Activated T-cell treated with anti-CD3 and anti-CD28 coated beads, Interleukin-2, amount 50 U/mL, for 72 hours (primary cell): ENCODE data around the gene GET4. TPM values are rescaled to one million over a fixed set of nuclear protein-coding genes. Genes with fewer than 3 reads are reported as not detected.

Experiments used
- ATAC-seq, 2 donors: fragments of 150-1000 bp; cut with Tn5 transposase; replicated peaks in 1 of 2; 2 replicates each; pipeline ENCODE4 v1.10.0; 2021; ENCODE audit warnings: moderate library complexity in 2 of 2, mild to moderate bottlenecking in 1 of 2
- DNase-seq, 2 donors: peaks; one replicate each; pipeline ENCODE4 v3.0.0; 2021 to 2022; ENCODE audit warnings: mixed read lengths in 1 of 2
- H3K27ac Mint-ChIP-seq: one replicate; pipeline ENCODE4 v1.8.0; 2022; ENCODE audit warnings: mild to moderate bottlenecking, moderate library complexity, mixed read lengths
- H3K27me3 Mint-ChIP-seq: one replicate; pipeline ENCODE4 v1.8.0; 2022; ENCODE audit warnings: low read depth, mixed read lengths
- H3K36me3 Mint-ChIP-seq, 2 donors: one replicate each; pipeline ENCODE4 v1.8.0; 2022; ENCODE audit warnings: mixed read lengths in 2 of 2, mild to moderate bottlenecking in 1 of 2; ENCODE audit not compliant: insufficient read depth in 2 of 2
- H3K4me1 Mint-ChIP-seq: one replicate; pipeline ENCODE4 v1.8.0; 2022; ENCODE audit warnings: low read depth, mixed read lengths
- H3K4me3 Mint-ChIP-seq, 2 donors: one replicate each; pipeline ENCODE4 v1.8.0; 2022; ENCODE audit warnings: mild to moderate bottlenecking in 2 of 2, mixed read lengths in 2 of 2, moderate library complexity in 2 of 2
- H3K9me3 Mint-ChIP-seq, 2 donors: one replicate each; pipeline ENCODE4 v1.8.0; 2022; ENCODE audit warnings: mixed read lengths in 2 of 2
- total RNA-seq, 2 donors: library from RNA; stranded (reverse); gene quantifications; one replicate each; pipeline ENCODE4 v1.2.3, GENCODE V29; 2022

The GET4 gene
- total RNA-seq, 2 donors from 2014 or later, result 33.8 to 34.9 TPM

GRCh38 chr7:896346-897075, 20.2 kb downstream of the GET4 start:
- Mint-ChIP-seq H3K4me1 (no peaks in the 10 kb centered on the region), H3K27me3 (no peaks in the 10 kb centered on the region), H3K4me3 (no peak overlapping the region), H3K27ac (no peak overlapping the region), H3K36me3 (peaks cover 8 to 20% of the 10 kb centered on the region in 2 donors), H3K9me3 (peaks cover 0 to 2% of the 10 kb centered on the region in 2 donors)
- ATAC-seq, result no peak
- no peak for DNase-seq

DNA sequence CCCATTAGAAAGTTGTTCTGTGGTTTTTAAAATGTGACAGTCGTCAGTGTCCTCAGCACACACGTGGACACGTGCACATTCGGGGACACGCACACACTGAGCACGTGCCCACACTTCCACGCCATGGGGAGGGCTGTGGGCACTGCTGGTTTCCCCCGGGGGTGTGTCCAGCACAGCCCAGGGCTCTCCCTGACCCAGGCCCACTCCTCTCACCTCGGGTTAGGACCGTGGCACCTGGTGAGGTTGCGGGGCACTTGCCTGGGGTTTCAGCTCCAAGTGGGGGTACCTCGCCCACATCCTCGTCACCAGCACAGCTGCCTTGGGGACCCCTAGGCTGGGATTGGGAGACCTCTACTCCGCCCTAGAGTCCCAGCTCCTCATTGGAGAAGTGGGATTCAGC, 20.7 kb downstream of the GET4 start:
- peaks cover 0 to 2% of the 10 kb centered on the region in 2 donors for H3K9me3 Mint-ChIP-seq
- H3K27me3 Mint-ChIP-seq, result no peaks in the 10 kb centered on the region
- H3K36me3 Mint-ChIP-seq, result peaks cover 8 to 20% of the 10 kb centered on the region in 2 donors
- no peak overlapping the region for H3K27ac Mint-ChIP-seq
- H3K4me1 Mint-ChIP-seq, result no peaks in the 10 kb centered on the region
- no peak overlapping the region for H3K4me3 Mint-ChIP-seq
- DNase-seq (no peak), ATAC-seq (no peak)

DNA sequence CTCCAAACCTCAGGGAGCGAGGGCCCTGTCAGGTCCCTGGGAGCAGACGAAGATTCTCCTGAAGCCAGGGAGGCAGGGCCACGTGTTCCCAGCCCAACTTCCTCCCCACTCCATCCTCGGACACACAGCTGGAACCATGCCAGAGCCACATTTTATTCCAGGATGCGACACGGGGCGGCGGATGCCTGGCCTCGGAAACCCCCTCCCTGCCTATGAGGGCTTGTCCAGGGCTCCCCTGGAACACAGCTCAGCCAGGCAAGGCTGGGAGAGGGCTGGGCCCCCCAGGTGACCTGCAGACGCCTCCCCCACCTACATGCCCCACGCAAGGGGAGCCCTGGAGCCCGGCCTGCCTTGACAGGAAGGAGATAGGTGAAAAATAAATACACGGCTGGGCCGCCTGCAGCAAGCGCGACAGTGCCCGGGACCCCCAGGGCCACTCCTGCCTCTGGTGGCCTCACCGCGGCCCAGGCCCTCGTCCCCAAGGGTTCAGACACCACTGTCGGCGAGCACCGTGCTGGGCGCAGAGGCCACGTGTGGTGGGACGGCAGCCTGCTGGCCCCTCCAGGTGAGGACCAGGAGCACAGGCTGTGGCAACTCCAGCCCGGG, 21.5 kb downstream of the GET4 start:
- ATAC-seq (no peak), DNase-seq (no peak)
- Mint-ChIP-seq H3K27ac (no peak overlapping the region), H3K4me3 (no peak overlapping the region), H3K9me3 (no peaks in the 10 kb centered on the region), H3K36me3 (peaks cover 3 to 13% of the 10 kb centered on the region in 2 donors), H3K27me3 (no peaks in the 10 kb centered on the region), H3K4me1 (no peaks in the 10 kb centered on the region)

DNA sequence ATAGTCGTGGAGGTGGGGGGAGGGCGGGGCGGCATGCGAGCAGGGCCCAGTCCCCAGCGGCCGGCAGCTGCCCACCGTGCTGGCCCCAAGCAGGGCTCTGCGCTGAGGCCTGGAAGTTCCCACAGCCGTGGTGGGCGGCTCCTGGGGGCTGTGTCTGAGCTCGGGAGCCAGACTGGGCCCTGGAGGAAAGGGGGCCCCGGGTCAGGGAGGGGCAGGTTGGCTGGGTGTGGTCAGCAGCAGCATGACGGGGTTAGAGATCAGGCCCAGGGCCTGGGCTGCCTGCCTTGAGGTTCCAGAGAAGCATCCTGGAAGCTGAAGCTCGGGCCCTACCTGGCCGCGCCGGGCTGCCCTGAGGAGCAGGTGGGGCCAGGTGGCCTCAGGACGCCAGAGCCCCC, 22.1 kb downstream of the GET4 start:
- Mint-ChIP-seq H3K9me3 (no peaks in the 10 kb centered on the region), H3K27me3 (no peaks in the 10 kb centered on the region), H3K27ac (no peak overlapping the region), H3K4me1 (no peaks in the 10 kb centered on the region), H3K36me3 (peaks cover 1 to 12% of the 10 kb centered on the region in 2 donors), H3K4me3 (no peak overlapping the region)
- ATAC-seq (no peak), DNase-seq (no peak)

- H3K4me1 Mint-ChIP-seq, result no peaks in the 10 kb centered on the region
- ATAC-seq (no peak), DNase-seq (no peak)
- H3K27ac Mint-ChIP-seq, result no peak overlapping the region
- no peaks in the 10 kb centered on the region for H3K9me3 Mint-ChIP-seq
- peaks cover 0 to 10% of the 10 kb centered on the region in 2 donors for H3K36me3 Mint-ChIP-seq
- H3K4me3 Mint-ChIP-seq, result no peak overlapping the region
- H3K27me3 Mint-ChIP-seq, result no peaks in the 10 kb centered on the region
Observed at GRCh38 chr7:898855-899681, 22.7 kb downstream of the GET4 start.

DNA sequence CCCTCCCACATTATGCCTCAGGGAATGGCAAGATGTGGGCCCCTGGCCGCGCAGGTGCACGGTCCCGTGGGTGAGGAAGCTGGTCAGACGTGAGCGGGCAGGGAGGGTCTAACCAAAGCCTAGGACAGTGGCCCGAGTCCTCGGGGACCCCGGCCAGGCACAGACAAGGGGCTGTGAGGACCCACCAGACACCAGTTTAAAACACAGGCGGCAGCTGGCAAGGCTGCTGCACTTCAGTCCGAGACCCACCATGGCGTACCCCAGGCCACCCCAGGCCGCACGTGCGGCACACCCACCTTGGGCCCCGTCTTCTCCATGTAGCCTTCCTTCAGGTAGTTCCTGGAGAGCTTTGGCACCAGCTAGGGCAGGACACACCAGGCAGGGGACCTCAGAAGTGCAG, 23.5 kb downstream of the GET4 start:
- Mint-ChIP-seq H3K27me3 (no peaks in the 10 kb centered on the region), H3K9me3 (no peaks in the 10 kb centered on the region), H3K36me3 (peaks cover 0 to 9% of the 10 kb centered on the region in 2 donors), H3K27ac (no peak overlapping the region), H3K4me3 (no peak overlapping the region), H3K4me1 (no peaks in the 10 kb centered on the region)
- DNase-seq (no peak), ATAC-seq (no peak)

DNA sequence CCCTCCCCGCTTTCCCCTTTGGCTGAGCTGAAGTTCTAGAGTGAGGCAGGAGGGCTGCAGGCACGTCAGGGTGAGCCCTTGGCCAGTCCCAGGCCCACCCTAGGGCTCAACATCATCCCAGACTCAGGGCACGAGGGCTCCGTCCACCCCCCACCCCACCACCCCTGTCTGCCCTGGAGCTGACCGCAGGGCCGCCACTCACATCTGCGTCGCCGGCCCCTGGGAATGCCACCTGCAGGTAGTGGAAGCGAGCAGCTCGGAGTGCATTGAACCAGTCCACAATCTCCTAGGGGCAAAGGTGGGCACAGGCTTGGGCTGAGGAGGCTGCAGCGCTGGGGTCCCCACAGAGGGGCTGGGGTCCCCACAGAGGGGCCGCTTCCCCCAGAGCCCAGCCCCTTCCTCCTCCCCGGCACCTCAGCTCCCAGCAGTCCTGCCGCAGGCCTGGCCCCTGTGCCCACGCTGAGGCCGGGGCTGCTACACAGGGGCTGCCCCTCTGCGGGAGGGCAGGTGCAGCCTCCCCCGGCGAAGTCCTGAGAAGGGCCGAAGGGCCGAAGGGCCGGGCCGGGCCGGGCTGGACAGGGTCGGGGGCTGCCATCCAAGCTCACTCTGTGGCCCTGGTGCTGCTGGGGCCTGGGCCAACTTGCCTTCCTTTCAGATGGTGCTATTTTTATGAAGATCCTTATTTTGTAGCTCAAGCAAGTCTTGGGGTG, 24.1 kb downstream of the GET4 start:
- Mint-ChIP-seq H3K4me3 (no peak overlapping the region), H3K27me3 (no peaks in the 10 kb centered on the region), H3K4me1 (no peaks in the 10 kb centered on the region), H3K36me3 (peaks cover 0 to 9% of the 10 kb centered on the region in 2 donors), H3K27ac (no peak overlapping the region), H3K9me3 (no peaks in the 10 kb centered on the region)
- no peak for DNase-seq
- ATAC-seq, result no peak

- H3K9me3 Mint-ChIP-seq, result no peaks in the 10 kb centered on the region
Observed at GRCh38 chr7:901041-901387, 24.7 kb downstream of the GET4 start.

DNA sequence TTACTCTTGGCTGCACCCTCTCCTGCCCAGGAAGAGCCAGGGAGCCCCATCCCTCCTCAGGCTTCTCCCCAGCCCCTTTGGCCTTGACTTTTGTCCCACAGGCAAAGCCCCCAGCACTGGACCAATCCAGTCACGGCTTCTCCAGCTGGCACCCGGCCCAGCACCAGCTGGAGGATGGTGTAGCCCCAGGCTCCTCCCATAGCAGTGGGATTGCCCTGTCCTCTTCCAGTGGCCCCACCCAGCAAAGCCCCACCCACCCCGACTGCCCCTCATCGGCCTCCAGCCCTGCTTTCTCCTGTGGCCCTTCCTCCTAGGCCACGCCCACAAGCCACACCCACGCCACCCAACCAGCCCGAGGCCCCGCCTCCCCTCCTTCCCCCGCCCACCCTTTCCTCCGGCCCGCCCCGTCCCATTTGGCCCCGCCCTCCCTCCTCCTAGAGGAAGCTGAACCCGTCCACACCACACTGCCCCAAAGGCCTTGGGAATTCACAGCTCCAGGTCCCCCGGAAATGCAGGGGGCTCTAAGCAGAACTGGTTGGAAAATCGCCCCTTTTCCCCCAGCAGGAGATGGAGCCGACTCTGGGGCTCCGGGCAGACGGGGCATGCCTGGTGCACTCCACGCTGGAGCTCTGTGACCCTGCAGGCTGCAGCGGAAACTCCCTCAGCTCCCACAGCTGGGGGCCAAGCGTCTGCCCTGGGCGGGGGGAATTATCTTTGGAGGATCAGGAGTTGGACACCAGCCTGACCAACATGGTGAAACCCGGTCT, 25.2 kb downstream of the GET4 start:
- Mint-ChIP-seq H3K4me3 (no peak overlapping the region), H3K36me3 (no peaks in the 10 kb centered on the region), H3K27me3 (no peaks in the 10 kb centered on the region), H3K27ac (no peak overlapping the region), H3K4me1 (no peaks in the 10 kb centered on the region), H3K9me3 (no peaks in the 10 kb centered on the region)
- ATAC-seq, result peak; percentile 50 to 54
- DNase-seq, result peak; percentile 60 to 64

More at GRCh38 chr7:901041-901387, 24.7 kb downstream of the GET4 start:
- H3K27ac Mint-ChIP-seq, result no peak overlapping the region
- no peaks in the 10 kb centered on the region for H3K27me3 Mint-ChIP-seq
- no peak overlapping the region for H3K4me3 Mint-ChIP-seq
- DNase-seq (no peak), ATAC-seq (peak; percentile 9 to 19)
- peaks cover 0 to 3% of the 10 kb centered on the region in 2 donors for H3K36me3 Mint-ChIP-seq
- H3K4me1 Mint-ChIP-seq, result no peaks in the 10 kb centered on the region

- H3K4me3 Mint-ChIP-seq, result no peak overlapping the region
- no peaks in the 10 kb centered on the region for H3K36me3 Mint-ChIP-seq
- no peaks in the 10 kb centered on the region for H3K27me3 Mint-ChIP-seq
- ATAC-seq (no peak), DNase-seq (no peak)
- no peaks in the 10 kb centered on the region for H3K9me3 Mint-ChIP-seq
- peak overlapping the region; percentile 11 for H3K27ac Mint-ChIP-seq
- H3K4me1 Mint-ChIP-seq, result no peaks in the 10 kb centered on the region
Observed at GRCh38 chr7:902996-903395, 26.6 kb downstream of the GET4 start.

GRCh38 chr7:903921-904755, 27.8 kb downstream of the GET4 start:
- ATAC-seq (no peak), DNase-seq (no peak)
- no peaks in the 10 kb centered on the region for H3K4me1 Mint-ChIP-seq
- no peaks in the 10 kb centered on the region for H3K9me3 Mint-ChIP-seq
- no peak overlapping the region for H3K27ac Mint-ChIP-seq
- H3K36me3 Mint-ChIP-seq, result no peaks in the 10 kb centered on the region
- no peaks in the 10 kb centered on the region for H3K27me3 Mint-ChIP-seq
- H3K4me3 Mint-ChIP-seq, result no peak overlapping the region

DNA sequence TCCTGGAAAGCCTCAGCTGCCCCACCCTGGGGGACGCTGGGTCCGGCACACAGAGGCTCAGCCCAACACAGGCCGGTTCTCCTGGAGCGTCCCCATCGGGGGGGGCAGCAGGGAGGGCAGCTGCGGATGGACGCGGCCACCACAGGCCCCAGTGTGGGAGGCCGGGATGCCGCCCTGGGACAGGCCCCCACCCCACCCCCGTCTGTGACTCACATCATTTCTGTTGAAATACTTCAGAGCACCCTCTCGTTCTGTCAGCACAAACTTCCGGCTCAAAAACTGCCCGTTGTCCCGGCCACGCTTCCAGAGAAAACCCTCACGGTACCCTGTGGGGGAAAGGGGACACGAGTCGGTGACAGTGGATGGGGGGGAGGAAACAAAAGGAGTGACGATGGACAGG, 28.5 kb downstream of the GET4 start:
- H3K36me3 Mint-ChIP-seq, result no peaks in the 10 kb centered on the region
- ATAC-seq (no peak), DNase-seq (no peak)
- no peak overlapping the region for H3K4me3 Mint-ChIP-seq
- no peaks in the 10 kb centered on the region for H3K9me3 Mint-ChIP-seq
- H3K4me1 Mint-ChIP-seq, result peaks cover under 1% of the 10 kb centered on the region
- no peaks in the 10 kb centered on the region for H3K27me3 Mint-ChIP-seq
- H3K27ac Mint-ChIP-seq, result no peak overlapping the region
